Measurements from ENCODE around the gene CCDC88B. TPM values are rescaled to one million over a fixed set of nuclear protein-coding genes. Genes with fewer than 3 reads are reported as not detected.
"Not testable (repeated sequence)": the region's sequence is repeated elsewhere in the genome, so short reads cannot be mapped to it uniquely, and the experiment has no call there.

The CCDC88B gene
- total RNA-seq, 2 experiments from 2014 or later = 152 to 164 TPM

- Mint-ChIP-seq H3K4me3 (peak overlapping the region; percentile 95), H3K27ac (peak overlapping the region; percentile 81), H3K4me1 (peaks cover 38% of the 10 kb centered on the region), H3K27me3 (peaks cover under 1% of the 10 kb centered on the region), H3K9me3 (ENCODE audit: low read depth) (no peaks in the 10 kb centered on the region), H3K36me3 (peaks cover 12% of the 10 kb centered on the region)
- no peak for ATAC-seq
- CTCF ChIA-PET = interaction anchor here (1.3 to 7.2 kb wide), 6 partner anchors 10 to 103 kb away, joined by 6 to 169 read pairs (median 46); partner anchors contain the start of genes CCDC88B, FERMT3, FKBP2 and PLCB3
- no peak for DNase-seq
These were observed 33.0 kb upstream of the CCDC88B start for GRCh38 chr11:64306876-64307622.

DNA sequence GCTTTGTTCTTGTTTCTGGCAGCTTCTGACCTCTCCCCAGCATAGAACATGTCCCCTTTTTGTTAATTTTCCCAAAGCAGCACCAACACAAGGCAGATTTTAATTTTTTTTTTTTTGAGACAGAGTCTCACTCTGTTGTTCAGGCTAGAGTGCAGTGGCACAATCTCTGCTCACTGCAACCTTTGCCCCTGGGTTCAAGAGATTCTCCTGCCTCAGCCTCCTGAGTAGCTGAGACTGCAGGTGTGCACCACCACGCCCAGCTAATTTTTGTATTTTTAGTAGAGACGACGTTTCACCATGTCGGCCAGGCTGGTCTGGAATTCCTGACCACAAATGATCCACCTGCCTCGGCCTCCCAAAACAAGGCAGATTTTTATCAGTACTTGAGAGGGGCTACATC is 32.2 kb upstream of the CCDC88B start:
- not testable (repeated sequence) for DNase-seq; ATAC-seq; H3K27me3 Mint-ChIP-seq; H3K9me3 Mint-ChIP-seq (ENCODE audit: low read depth)
- peak overlapping the region; percentile 40 for H3K4me3 Mint-ChIP-seq
- H3K27ac Mint-ChIP-seq = peak overlapping the region; percentile 2
- H3K36me3 Mint-ChIP-seq = peaks cover 14% of the 10 kb centered on the region
- peaks cover 45% of the 10 kb centered on the region for H3K4me1 Mint-ChIP-seq
- CTCF ChIA-PET = interaction anchor here (1.3 to 2.5 kb wide), 3 partner anchors 10 to 34 kb away, joined by 6 to 15 read pairs (median 9); partner anchors contain the start of genes CCDC88B, PRDX5 and TRMT112

GRCh38 chr11:64312947-64313346 is 27.1 kb upstream of the CCDC88B start:
- H3K36me3 Mint-ChIP-seq = peaks cover 23% of the 10 kb centered on the region
- H3K4me3 Mint-ChIP-seq = no peak overlapping the region
- H3K27ac Mint-ChIP-seq = peak overlapping the region; percentile 77
- ATAC-seq (no peak), DNase-seq (no peak)
- CTCF ChIA-PET = interaction anchor here (0.9 to 3.0 kb wide), 2 partner anchors 19 kb away, joined by 4 to 13 read pairs; no protein-coding TSS in a partner anchor
- H3K27me3 Mint-ChIP-seq = no peaks in the 10 kb centered on the region
- H3K4me1 Mint-ChIP-seq = peaks cover 42% of the 10 kb centered on the region
- H3K9me3 Mint-ChIP-seq (ENCODE audit: low read depth) = no peaks in the 10 kb centered on the region

GRCh38 chr11:64313491-64314145 is 26.4 kb upstream of the CCDC88B start:
- H3K27me3 Mint-ChIP-seq = no peaks in the 10 kb centered on the region

DNA sequence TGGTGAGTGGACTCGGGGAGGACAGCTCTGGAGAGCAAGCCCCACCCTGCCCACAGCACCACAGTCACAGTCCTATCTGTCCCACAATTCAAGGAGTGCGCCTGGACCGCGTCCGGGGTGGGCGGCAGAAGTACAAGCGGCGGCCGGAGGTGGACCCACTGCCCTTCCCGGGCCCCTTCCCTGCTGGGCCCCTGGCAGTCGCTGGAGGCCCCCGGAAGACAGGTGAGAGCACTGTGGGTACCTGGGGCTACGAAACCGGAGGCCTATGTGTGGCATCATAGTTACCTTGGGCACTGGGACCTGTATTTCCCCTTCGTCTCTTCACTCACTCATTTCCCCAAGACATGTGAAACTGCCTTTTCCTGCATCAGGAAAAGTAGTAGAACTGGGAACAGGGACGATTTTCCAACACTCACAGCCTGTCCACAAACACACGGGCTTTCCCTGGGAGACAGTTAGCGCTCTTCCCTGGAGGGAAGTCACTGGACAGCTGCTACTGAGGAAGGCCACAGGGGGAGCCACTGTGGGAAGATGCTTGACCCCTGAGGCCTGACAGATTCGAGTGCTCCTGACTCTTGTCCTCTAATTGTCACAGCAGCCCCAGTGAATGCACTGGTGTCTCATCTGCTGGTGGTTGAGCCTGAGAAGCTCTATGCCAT is 25.7 kb upstream of the CCDC88B start:
- CTCF ChIA-PET = interaction anchor here (0.6 to 0.9 kb wide), 3 partner anchors 10 to 17 kb away, joined by 3 to 4 read pairs (median 3); no protein-coding TSS in a partner anchor
- Mint-ChIP-seq H3K27me3 (no peaks in the 10 kb centered on the region), H3K36me3 (peaks cover 23% of the 10 kb centered on the region), H3K27ac (peak overlapping the region; percentile 19), H3K4me3 (no peak overlapping the region), H3K9me3 (ENCODE audit: low read depth) (no peaks in the 10 kb centered on the region), H3K4me1 (peaks cover 47% of the 10 kb centered on the region)
- ATAC-seq (no peak), DNase-seq (peak; percentile 40)

More at GRCh38 chr11:64313491-64314145, 26.4 kb upstream of the CCDC88B start:
- peaks cover 43% of the 10 kb centered on the region for H3K4me1 Mint-ChIP-seq
- DNase-seq (no peak), ATAC-seq (no peak)
- CTCF ChIA-PET = interaction anchor here (0.6 to 0.9 kb wide), 3 partner anchors 9 to 18 kb away, joined by 3 to 4 read pairs (median 3); no protein-coding TSS in a partner anchor
- peaks cover 24% of the 10 kb centered on the region for H3K36me3 Mint-ChIP-seq
- no peak overlapping the region for H3K4me3 Mint-ChIP-seq
- H3K27ac Mint-ChIP-seq = peak overlapping the region; percentile 77
- no peaks in the 10 kb centered on the region for H3K9me3 Mint-ChIP-seq (ENCODE audit: low read depth)

- Mint-ChIP-seq H3K36me3 (peaks cover 22% of the 10 kb centered on the region), H3K9me3 (ENCODE audit: low read depth) (no peaks in the 10 kb centered on the region), H3K27me3 (no peaks in the 10 kb centered on the region), H3K4me3 (no peak overlapping the region), H3K27ac (no peak overlapping the region), H3K4me1 (peaks cover 50% of the 10 kb centered on the region)
- ATAC-seq = no peak
- CTCF ChIA-PET = no interaction called here
- DNase-seq = peak; percentile 40
These were observed 25.0 kb upstream of the CCDC88B start for GRCh38 chr11:64314805-64315561.

DNA sequence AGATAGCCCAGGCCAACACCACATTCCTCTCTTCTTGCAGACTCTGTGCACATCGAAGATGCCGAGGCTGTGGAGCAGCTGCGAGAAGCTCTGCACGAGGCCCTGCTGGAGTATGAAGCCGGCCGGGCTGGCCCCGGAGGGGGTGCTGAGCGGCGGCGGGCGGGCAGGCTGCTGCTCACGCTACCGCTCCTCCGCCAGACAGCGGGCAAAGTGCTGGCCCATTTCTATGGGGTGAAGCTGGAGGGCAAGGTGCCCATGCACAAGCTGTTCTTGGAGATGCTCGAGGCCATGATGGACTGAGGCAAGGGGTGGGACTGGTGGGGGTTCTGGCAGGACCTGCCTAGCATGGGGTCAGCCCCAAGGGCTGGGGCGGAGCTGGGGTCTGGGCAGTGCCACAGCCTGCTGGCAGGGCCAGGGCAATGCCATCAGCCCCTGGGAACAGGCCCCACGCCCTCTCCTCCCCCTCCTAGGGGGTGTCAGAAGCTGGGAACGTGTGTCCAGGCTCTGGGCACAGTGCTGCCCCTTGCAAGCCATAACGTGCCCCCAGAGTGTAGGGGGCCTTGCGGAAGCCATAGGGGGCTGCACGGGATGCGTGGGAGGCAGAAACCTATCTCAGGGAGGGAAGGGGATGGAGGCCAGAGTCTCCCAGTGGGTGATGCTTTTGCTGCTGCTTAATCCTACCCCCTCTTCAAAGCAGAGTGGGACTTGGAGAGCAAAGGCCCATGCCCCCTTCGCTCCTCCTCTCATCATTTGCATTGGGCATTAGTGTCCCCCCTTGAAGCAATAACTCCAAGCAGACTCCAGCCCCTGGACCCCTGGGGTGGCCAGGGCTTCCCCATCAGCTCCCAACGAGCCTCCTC is 24.1 kb upstream of the CCDC88B start:
- not testable (repeated sequence) for H3K9me3 Mint-ChIP-seq (ENCODE audit: low read depth); ATAC-seq; H3K27me3 Mint-ChIP-seq
- peak; percentile 41 for DNase-seq
- Mint-ChIP-seq H3K4me3 (peak overlapping the region; percentile 95), H3K36me3 (peaks cover 24% of the 10 kb centered on the region), H3K27ac (peak overlapping the region; percentile 100), H3K4me1 (peaks cover 51% of the 10 kb centered on the region)
- CTCF ChIA-PET = interaction anchor here (1.5 to 3.5 kb wide), 7 partner anchors 9 to 110 kb away, joined by 3 to 140 read pairs (median 15); partner anchors contain the start of genes ESRRA and FERMT3

DNA sequence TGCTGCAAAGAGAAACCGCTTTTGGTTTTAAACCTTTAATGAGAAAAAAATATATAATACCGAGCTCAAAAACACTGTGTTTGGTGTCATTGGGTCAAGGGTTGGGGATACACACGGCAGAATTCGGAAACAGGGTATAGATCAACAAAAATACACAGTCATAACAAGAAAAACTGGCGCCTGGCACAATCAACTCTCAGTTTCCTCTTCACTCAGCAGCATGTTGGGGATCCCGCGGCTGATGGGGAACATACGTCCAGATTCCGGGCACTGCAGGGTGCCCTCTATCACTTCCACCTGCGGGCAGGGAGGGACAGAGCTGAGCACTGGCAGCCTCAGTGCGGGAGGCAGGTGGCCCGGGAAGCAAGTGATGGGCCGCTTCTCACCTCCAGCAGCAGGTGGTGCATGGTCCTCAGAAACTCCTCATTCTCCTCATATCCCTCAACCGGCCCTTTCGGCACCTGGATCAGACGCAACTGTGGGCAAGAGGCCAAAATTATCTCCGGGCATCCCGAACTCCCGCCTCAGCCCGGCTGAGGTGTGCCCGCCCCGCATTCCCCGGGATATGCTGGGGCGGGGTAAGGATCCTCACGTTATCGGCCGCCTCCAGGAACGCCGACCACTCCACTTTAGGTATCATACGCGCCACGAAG is 23.2 kb upstream of the CCDC88B start:
- ATAC-seq (peak; percentile 7), DNase-seq (peak; percentile 67)
- no peaks in the 10 kb centered on the region for H3K27me3 Mint-ChIP-seq
- peaks cover 27% of the 10 kb centered on the region for H3K36me3 Mint-ChIP-seq
- H3K27ac Mint-ChIP-seq = peak overlapping the region; percentile 100
- H3K4me1 Mint-ChIP-seq = peaks cover 51% of the 10 kb centered on the region
- H3K9me3 Mint-ChIP-seq (ENCODE audit: low read depth) = no peaks in the 10 kb centered on the region
- CTCF ChIA-PET = interaction anchor here (0.6 to 3.5 kb wide), 19 partner anchors 9 to 456 kb away, joined by 3 to 140 read pairs (median 10); partner anchors contain the start of genes CATSPERZ, CCDC88B, ESRRA and FERMT3
- H3K4me3 Mint-ChIP-seq = peak overlapping the region; percentile 95

DNA sequence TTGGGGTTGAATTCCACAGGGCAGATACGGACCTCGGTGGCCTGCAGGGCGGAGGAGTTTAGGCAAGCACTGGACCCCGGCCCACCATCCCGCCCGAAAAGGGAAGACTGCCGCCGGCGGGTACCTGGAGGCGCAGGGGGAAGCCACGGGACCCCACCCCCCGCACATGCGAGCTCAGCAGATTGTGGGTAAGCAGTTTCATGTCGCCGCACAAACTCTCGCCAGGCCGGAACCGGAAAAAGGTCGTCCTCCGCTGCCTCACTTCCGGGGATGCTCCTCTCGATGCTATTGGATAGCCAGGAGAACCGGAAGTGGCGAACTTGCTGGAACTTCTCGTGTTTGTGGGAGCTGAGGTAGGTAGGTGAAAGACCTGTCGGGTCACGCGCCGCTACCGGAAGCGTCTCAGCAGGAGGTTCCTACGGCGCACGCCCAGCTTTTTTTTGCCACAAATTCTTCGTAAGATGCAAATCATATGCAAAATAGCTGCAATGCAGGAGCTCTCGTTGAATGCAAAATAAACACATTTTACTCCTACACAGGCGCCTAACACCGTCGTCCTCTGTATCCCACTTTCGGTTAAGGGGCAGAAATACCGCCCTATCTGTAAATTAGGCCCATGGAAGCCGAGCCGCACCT is 22.6 kb upstream of the CCDC88B start, which contains the start of gene TRMT112:
Gene TRMT112, minus strand, starts transcription at position 235 of the 636 bp plus-strand sequence. Its CDS starts 33 bp downstream, at position 202.
- Mint-ChIP-seq H3K36me3 (peaks cover 27% of the 10 kb centered on the region), H3K9me3 (ENCODE audit: low read depth) (no peaks in the 10 kb centered on the region), H3K27ac (peak within 1 kb of the TSS; percentile 100), H3K4me3 (peak within 1 kb of the TSS; percentile 95), H3K4me1 (peaks cover 47% of the 10 kb centered on the region), H3K27me3 (no peaks in the 10 kb centered on the region)
- CTCF ChIA-PET = interaction anchor here (0.8 to 3.5 kb wide), 25 partner anchors 10 to 371 kb away, joined by 3 to 140 read pairs (median 6); partner anchors contain the start of genes CATSPERZ, CCDC88B, ESRRA and FERMT3
- ATAC-seq = peak; percentile 68
- DNase-seq = peak; percentile 99

DNA sequence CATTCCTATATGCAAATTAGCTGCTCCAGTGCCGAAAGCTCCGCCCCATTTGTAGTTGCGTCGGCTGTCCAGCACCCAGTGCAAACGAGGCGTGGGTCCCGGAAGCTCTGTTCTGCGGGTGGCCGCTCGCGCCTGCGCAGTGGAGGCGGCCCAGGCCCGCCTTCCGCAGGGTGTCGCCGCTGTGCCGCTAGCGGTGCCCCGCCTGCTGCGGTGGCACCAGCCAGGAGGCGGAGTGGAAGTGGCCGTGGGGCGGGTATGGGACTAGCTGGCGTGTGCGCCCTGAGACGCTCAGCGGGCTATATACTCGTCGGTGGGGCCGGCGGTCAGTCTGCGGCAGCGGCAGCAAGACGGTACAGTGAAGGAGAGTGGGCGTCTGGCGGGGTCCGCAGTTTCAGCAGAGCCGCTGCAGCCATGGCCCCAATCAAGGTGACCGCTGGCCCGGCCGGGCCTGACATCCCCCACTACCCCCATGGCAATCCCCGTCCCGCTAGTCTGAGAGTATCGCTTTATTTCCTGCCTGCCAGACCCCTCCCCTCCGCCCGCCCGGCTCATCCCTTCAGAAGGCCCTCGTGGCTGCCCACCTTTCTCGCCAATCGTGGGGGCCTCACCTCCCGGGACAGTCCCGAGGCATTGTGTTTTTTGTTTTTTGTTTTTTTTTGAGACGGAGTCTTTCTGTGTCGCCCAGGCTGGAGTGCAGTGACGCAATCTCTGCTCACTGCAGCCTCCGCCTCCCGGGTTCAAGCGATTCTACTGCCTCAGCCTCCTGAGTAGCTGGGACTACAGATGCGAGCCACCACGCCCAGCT is 21.8 kb upstream of the CCDC88B start, which contains the start of gene PRDX5:
Gene PRDX5, plus strand, starts transcription at position 161 of the 805 bp plus-strand sequence. Its CDS starts 95 bp downstream, at position 256.
- CTCF ChIA-PET = interaction anchor here (0.8 to 3.5 kb wide), 25 partner anchors 9 to 370 kb away, joined by 3 to 140 read pairs (median 6); partner anchors contain the start of genes CATSPERZ, CCDC88B, ESRRA and FERMT3
- H3K27ac Mint-ChIP-seq = peak within 1 kb of the TSS; percentile 100
- ATAC-seq (peak; percentile 84), DNase-seq (peak; percentile 97)
- H3K4me3 Mint-ChIP-seq = peak within 1 kb of the TSS; percentile 95
- H3K27me3 Mint-ChIP-seq = no peaks in the 10 kb centered on the region
- H3K9me3 Mint-ChIP-seq (ENCODE audit: low read depth) = no peaks in the 10 kb centered on the region
- peaks cover 22% of the 10 kb centered on the region for H3K36me3 Mint-ChIP-seq
- H3K4me1 Mint-ChIP-seq = peaks cover 40% of the 10 kb centered on the region
